Measurements from ENCODE around the gene LHFPL2.

LHFPL2 gene

GRCh38 chr5:78657201-78657600 lies 8.6 kb upstream of the LHFPL2 start:
- Mint-ChIP-seq H3K4me3 (no peak overlapping the region), H3K36me3 (ENCODE audit: low read depth) (no peaks in the 10 kb centered on the region), H3K27ac (no peak overlapping the region), H3K27me3 (ENCODE audit: low read depth) (peaks cover 36% of the 10 kb centered on the region), H3K4me1 (ENCODE audit: low read depth) (no peaks in the 10 kb centered on the region), H3K9me3 (no peaks in the 10 kb centered on the region)
- no peak for DNase-seq (ENCODE audit: low spot score)

- Mint-ChIP-seq H3K27me3 (ENCODE audit: low read depth) (peaks cover 41% of the 10 kb centered on the region), H3K9me3 (no peaks in the 10 kb centered on the region), H3K4me1 (ENCODE audit: low read depth) (no peaks in the 10 kb centered on the region), H3K27ac (no peak overlapping the region), H3K4me3 (no peak overlapping the region), H3K36me3 (ENCODE audit: low read depth) (no peaks in the 10 kb centered on the region)
- no peak for DNase-seq (ENCODE audit: low spot score)
Measured at GRCh38 chr5:78655746-78656290, 7.2 kb upstream of the LHFPL2 start.

- H3K9me3 Mint-ChIP-seq, result no peaks in the 10 kb centered on the region
- H3K4me3 Mint-ChIP-seq, result no peak overlapping the region
- peaks cover 47% of the 10 kb centered on the region for H3K27me3 Mint-ChIP-seq (ENCODE audit: low read depth)
- H3K36me3 Mint-ChIP-seq (ENCODE audit: low read depth), result no peaks in the 10 kb centered on the region
- no peak for DNase-seq (ENCODE audit: low spot score)
- no peaks in the 10 kb centered on the region for H3K4me1 Mint-ChIP-seq (ENCODE audit: low read depth)
- no peak overlapping the region for H3K27ac Mint-ChIP-seq
Measured at GRCh38 chr5:78654386-78654785, 5.8 kb upstream of the LHFPL2 start.

- peaks cover 50% of the 10 kb centered on the region for H3K27me3 Mint-ChIP-seq (ENCODE audit: low read depth)
- no peak for DNase-seq (ENCODE audit: low spot score)
- no peaks in the 10 kb centered on the region for H3K4me1 Mint-ChIP-seq (ENCODE audit: low read depth)
- H3K27ac Mint-ChIP-seq, result no peak overlapping the region
- no peak overlapping the region for H3K4me3 Mint-ChIP-seq
- H3K36me3 Mint-ChIP-seq (ENCODE audit: low read depth), result no peaks in the 10 kb centered on the region
- H3K9me3 Mint-ChIP-seq, result no peaks in the 10 kb centered on the region
Measured at GRCh38 chr5:78653681-78654366, 5.3 kb upstream of the LHFPL2 start.

GRCh38 chr5:78653031-78653430 lies 4.5 kb upstream of the LHFPL2 start:
- Mint-ChIP-seq H3K27me3 (ENCODE audit: low read depth) (peaks cover 43% of the 10 kb centered on the region), H3K36me3 (ENCODE audit: low read depth) (no peaks in the 10 kb centered on the region)

GRCh38 chr5:78651468-78651867 lies 2.9 kb upstream of the LHFPL2 start:
- H3K27ac Mint-ChIP-seq, result no peak overlapping the region
- H3K4me3 Mint-ChIP-seq, result no peak overlapping the region
- peaks cover 2% of the 10 kb centered on the region for H3K36me3 Mint-ChIP-seq (ENCODE audit: low read depth)
- peaks cover 49% of the 10 kb centered on the region for H3K27me3 Mint-ChIP-seq (ENCODE audit: low read depth)
- H3K4me1 Mint-ChIP-seq (ENCODE audit: low read depth), result peaks cover 6% of the 10 kb centered on the region
- DNase-seq (ENCODE audit: low spot score), result no peak
- no peaks in the 10 kb centered on the region for H3K9me3 Mint-ChIP-seq

More at GRCh38 chr5:78653031-78653430, 4.5 kb upstream of the LHFPL2 start:
- no peaks in the 10 kb centered on the region for H3K4me1 Mint-ChIP-seq (ENCODE audit: low read depth)
- no peak overlapping the region for H3K27ac Mint-ChIP-seq
- H3K9me3 Mint-ChIP-seq, result no peaks in the 10 kb centered on the region
- no peak for DNase-seq (ENCODE audit: low spot score)
- H3K4me3 Mint-ChIP-seq, result no peak overlapping the region

- H3K4me3 Mint-ChIP-seq, result no peak overlapping the region
- H3K27ac Mint-ChIP-seq, result no peak overlapping the region
- H3K4me1 Mint-ChIP-seq (ENCODE audit: low read depth), result peaks cover 6% of the 10 kb centered on the region
- peaks cover 52% of the 10 kb centered on the region for H3K27me3 Mint-ChIP-seq (ENCODE audit: low read depth)
- no peaks in the 10 kb centered on the region for H3K9me3 Mint-ChIP-seq
- peaks cover 2% of the 10 kb centered on the region for H3K36me3 Mint-ChIP-seq (ENCODE audit: low read depth)
- DNase-seq (ENCODE audit: low spot score), result no peak
Measured at GRCh38 chr5:78650531-78650930, 2.0 kb upstream of the LHFPL2 start.

GRCh38 chr5:78649861-78650496 lies 1.4 kb upstream of the LHFPL2 start:
- Mint-ChIP-seq H3K36me3 (ENCODE audit: low read depth) (peaks cover 2% of the 10 kb centered on the region), H3K27me3 (ENCODE audit: low read depth) (peaks cover 56% of the 10 kb centered on the region), H3K9me3 (no peaks in the 10 kb centered on the region), H3K4me3 (peak overlapping the region; percentile 55), H3K27ac (no peak overlapping the region), H3K4me1 (ENCODE audit: low read depth) (peaks cover 6% of the 10 kb centered on the region)
- DNase-seq (ENCODE audit: low spot score), result no peak

GRCh38 chr5:78649211-78649695 lies 681 bp upstream of the LHFPL2 start:
- Mint-ChIP-seq H3K27me3 (ENCODE audit: low read depth) (peaks cover 61% of the 10 kb centered on the region), H3K4me1 (ENCODE audit: low read depth) (peaks cover 6% of the 10 kb centered on the region), H3K36me3 (ENCODE audit: low read depth) (peaks cover 2% of the 10 kb centered on the region), H3K4me3 (no peak overlapping the region), H3K27ac (no peak overlapping the region), H3K9me3 (no peaks in the 10 kb centered on the region)
- no peak for DNase-seq (ENCODE audit: low spot score)

- Mint-ChIP-seq H3K9me3 (no peaks in the 10 kb centered on the region), H3K27me3 (ENCODE audit: low read depth) (peaks cover 58% of the 10 kb centered on the region), H3K36me3 (ENCODE audit: low read depth) (peaks cover 2% of the 10 kb centered on the region), H3K27ac (no peak overlapping the region), H3K4me1 (ENCODE audit: low read depth) (peaks cover 6% of the 10 kb centered on the region), H3K4me3 (peak overlapping the region; percentile 78)
- no peak for DNase-seq (ENCODE audit: low spot score)
Measured at GRCh38 chr5:78647838-78648358, 674 bp downstream of the LHFPL2 start.

- no peak overlapping the region for H3K27ac Mint-ChIP-seq
- peaks cover 6% of the 10 kb centered on the region for H3K4me1 Mint-ChIP-seq (ENCODE audit: low read depth)
- peaks cover 2% of the 10 kb centered on the region for H3K36me3 Mint-ChIP-seq (ENCODE audit: low read depth)
- peak; percentile 5 for DNase-seq (ENCODE audit: low spot score)
- H3K27me3 Mint-ChIP-seq (ENCODE audit: low read depth), result peaks cover 61% of the 10 kb centered on the region
- no peaks in the 10 kb centered on the region for H3K9me3 Mint-ChIP-seq
- H3K4me3 Mint-ChIP-seq, result peak overlapping the region; percentile 78
Measured at GRCh38 chr5:78647351-78647818, 1.2 kb downstream of the LHFPL2 start.

- H3K9me3 Mint-ChIP-seq, result no peaks in the 10 kb centered on the region
- H3K4me1 Mint-ChIP-seq (ENCODE audit: low read depth), result peaks cover 6% of the 10 kb centered on the region
- H3K36me3 Mint-ChIP-seq (ENCODE audit: low read depth), result peaks cover 2% of the 10 kb centered on the region
- H3K27ac Mint-ChIP-seq, result no peak overlapping the region
- no peak for DNase-seq (ENCODE audit: low spot score)
- H3K4me3 Mint-ChIP-seq, result no peak overlapping the region
- peaks cover 44% of the 10 kb centered on the region for H3K27me3 Mint-ChIP-seq (ENCODE audit: low read depth)
Measured at GRCh38 chr5:78644741-78645300, 3.8 kb downstream of the LHFPL2 start.

- H3K27ac Mint-ChIP-seq, result no peak overlapping the region
- DNase-seq (ENCODE audit: low spot score), result no peak
- H3K4me1 Mint-ChIP-seq (ENCODE audit: low read depth), result peaks cover 6% of the 10 kb centered on the region
- H3K36me3 Mint-ChIP-seq (ENCODE audit: low read depth), result peaks cover 2% of the 10 kb centered on the region
- H3K9me3 Mint-ChIP-seq, result no peaks in the 10 kb centered on the region
- H3K4me3 Mint-ChIP-seq, result no peak overlapping the region
- peaks cover 39% of the 10 kb centered on the region for H3K27me3 Mint-ChIP-seq (ENCODE audit: low read depth)
Measured at GRCh38 chr5:78644129-78644528, 4.4 kb downstream of the LHFPL2 start.

- peaks cover 6% of the 10 kb centered on the region for H3K4me1 Mint-ChIP-seq (ENCODE audit: low read depth)
- no peaks in the 10 kb centered on the region for H3K9me3 Mint-ChIP-seq
- DNase-seq (ENCODE audit: low spot score), result no peak
- H3K4me3 Mint-ChIP-seq, result no peak overlapping the region
- peaks cover 2% of the 10 kb centered on the region for H3K36me3 Mint-ChIP-seq (ENCODE audit: low read depth)
- peaks cover 39% of the 10 kb centered on the region for H3K27me3 Mint-ChIP-seq (ENCODE audit: low read depth)
- no peak overlapping the region for H3K27ac Mint-ChIP-seq
Measured at GRCh38 chr5:78642701-78643100, 5.9 kb downstream of the LHFPL2 start.
